Measurements from ENCODE around the gene PLXNA4.

PLXNA4 gene

GRCh38 chr7:132558815-132559214 lies 17.5 kb downstream of the PLXNA4 start:
- TF ChIP-seq CTCF (IDR thresholded peaks at IDR 0.05; ENCODE audit: low read depth, low read length) = no peak
- H3K4me3 ChIP-seq (ENCODE audit: low read depth, low read length) = no peak overlapping the region
- DNase-seq = no peak
- H3K27me3 ChIP-seq = no peaks in the 10 kb centered on the region
- H3K4me1 ChIP-seq = peaks cover 14% of the 10 kb centered on the region
- peaks cover 3% of the 10 kb centered on the region for H3K36me3 ChIP-seq
- no peaks in the 10 kb centered on the region for H3K9me3 ChIP-seq

GRCh38 chr7:132557489-132558044 lies 18.7 kb downstream of the PLXNA4 start:
- Histone ChIP-seq H3K27me3 (no peaks in the 10 kb centered on the region), H3K4me1 (peaks cover 14% of the 10 kb centered on the region), H3K36me3 (peaks cover 5% of the 10 kb centered on the region), H3K4me3 (ENCODE audit: low read depth, low read length) (no peak overlapping the region), H3K9me3 (no peaks in the 10 kb centered on the region)
- peak; percentile 72 for TF ChIP-seq CTCF (IDR thresholded peaks at IDR 0.05; ENCODE audit: low read depth, low read length)
- DNase-seq = peak; percentile 49

- Histone ChIP-seq H3K4me3 (ENCODE audit: low read depth, low read length) (no peak overlapping the region), H3K9me3 (no peaks in the 10 kb centered on the region; the same call in 1 of the 2 replicates), H3K27me3 (no peaks in the 10 kb centered on the region), H3K4me1 (peaks cover 14% of the 10 kb centered on the region), H3K36me3 (peaks cover 12% of the 10 kb centered on the region)
- TF ChIP-seq CTCF (IDR thresholded peaks at IDR 0.05; ENCODE audit: low read depth, low read length) = no peak
- no peak for DNase-seq
Observed at GRCh38 chr7:132554446-132554845, 21.8 kb downstream of the PLXNA4 start.

GRCh38 chr7:132553031-132553430 lies 23.2 kb downstream of the PLXNA4 start:
- peaks cover 8% of the 10 kb centered on the region for H3K4me1 ChIP-seq
- no peak for DNase-seq
- no peaks in the 10 kb centered on the region for H3K27me3 ChIP-seq
- H3K9me3 ChIP-seq = no peaks in the 10 kb centered on the region; the same call in 1 of the 2 replicates
- no peak for TF ChIP-seq CTCF (IDR thresholded peaks at IDR 0.05; ENCODE audit: low read depth, low read length)
- peaks cover 16% of the 10 kb centered on the region for H3K36me3 ChIP-seq
- H3K4me3 ChIP-seq (ENCODE audit: low read depth, low read length) = no peak overlapping the region

- Histone ChIP-seq H3K4me3 (ENCODE audit: low read depth, low read length) (no peak overlapping the region), H3K36me3 (peaks cover 13% of the 10 kb centered on the region), H3K9me3 (no peaks in the 10 kb centered on the region; the same call in 1 of the 2 replicates), H3K4me1 (peaks cover 4% of the 10 kb centered on the region), H3K27me3 (no peaks in the 10 kb centered on the region)
- no peak for DNase-seq
- no peak for TF ChIP-seq CTCF (IDR thresholded peaks at IDR 0.05; ENCODE audit: low read depth, low read length)
Observed at GRCh38 chr7:132551886-132552285, 24.4 kb downstream of the PLXNA4 start.

- Histone ChIP-seq H3K27me3 (no peaks in the 10 kb centered on the region), H3K4me3 (ENCODE audit: low read depth, low read length) (no peak overlapping the region), H3K9me3 (no peaks in the 10 kb centered on the region; the same call in 1 of the 2 replicates), H3K4me1 (peaks cover 7% of the 10 kb centered on the region), H3K36me3 (peaks cover 13% of the 10 kb centered on the region)
- DNase-seq = no peak
- TF ChIP-seq CTCF (IDR thresholded peaks at IDR 0.05; ENCODE audit: low read depth, low read length) = no peak
Observed at GRCh38 chr7:132551439-132551838, 24.8 kb downstream of the PLXNA4 start.
